HG03432 (cell line): ENCODE results near the gene ZNF141.
"Not testable (repeated sequence)": the region's sequence is repeated elsewhere in the genome, so short reads cannot be mapped to it uniquely, and the experiment has no call there.

Experiments used
- ATAC-seq: cut with Tn5 transposase; IDR thresholded peaks from one replicate; pipeline ENCODE4 v1.9.1; 2021; ENCODE audit warnings: mild to moderate bottlenecking, moderate library complexity; ENCODE audit not compliant: unreplicated experiment

The ZNF141 gene

DNA sequence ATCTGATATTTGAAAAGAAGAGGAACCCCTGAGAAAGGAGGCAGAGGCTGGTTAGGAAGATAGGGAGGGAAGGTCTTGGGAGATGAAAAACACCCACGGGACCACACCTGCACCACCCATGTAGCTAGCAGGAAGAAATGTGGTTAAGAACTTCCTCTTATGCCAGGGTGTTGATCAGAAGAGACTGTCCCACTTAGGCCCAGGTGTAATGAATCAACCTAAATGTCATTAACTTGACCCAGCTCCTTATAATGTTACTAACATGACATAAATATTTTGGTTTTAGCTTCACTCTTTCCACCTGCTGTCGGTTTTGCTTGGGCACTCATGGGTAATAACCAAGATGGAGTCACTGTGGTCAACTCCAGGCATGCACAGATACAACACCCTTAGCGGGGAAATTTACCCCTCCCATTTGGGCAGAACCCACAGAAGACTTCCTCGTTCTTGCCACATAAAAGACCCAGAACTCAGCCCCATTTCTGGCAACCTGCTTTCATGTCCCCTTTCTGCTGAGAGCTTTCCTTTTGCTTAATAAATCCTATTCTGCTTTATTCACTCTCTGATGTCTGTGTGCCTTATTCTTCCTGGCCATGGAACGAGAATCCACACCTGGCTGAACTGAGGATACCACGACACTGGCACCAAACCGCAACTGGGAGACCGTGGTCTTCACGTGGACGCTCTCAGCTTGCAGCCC is 46.8 kb downstream of the ZNF141 start:
- no peak for ATAC-seq

DNA sequence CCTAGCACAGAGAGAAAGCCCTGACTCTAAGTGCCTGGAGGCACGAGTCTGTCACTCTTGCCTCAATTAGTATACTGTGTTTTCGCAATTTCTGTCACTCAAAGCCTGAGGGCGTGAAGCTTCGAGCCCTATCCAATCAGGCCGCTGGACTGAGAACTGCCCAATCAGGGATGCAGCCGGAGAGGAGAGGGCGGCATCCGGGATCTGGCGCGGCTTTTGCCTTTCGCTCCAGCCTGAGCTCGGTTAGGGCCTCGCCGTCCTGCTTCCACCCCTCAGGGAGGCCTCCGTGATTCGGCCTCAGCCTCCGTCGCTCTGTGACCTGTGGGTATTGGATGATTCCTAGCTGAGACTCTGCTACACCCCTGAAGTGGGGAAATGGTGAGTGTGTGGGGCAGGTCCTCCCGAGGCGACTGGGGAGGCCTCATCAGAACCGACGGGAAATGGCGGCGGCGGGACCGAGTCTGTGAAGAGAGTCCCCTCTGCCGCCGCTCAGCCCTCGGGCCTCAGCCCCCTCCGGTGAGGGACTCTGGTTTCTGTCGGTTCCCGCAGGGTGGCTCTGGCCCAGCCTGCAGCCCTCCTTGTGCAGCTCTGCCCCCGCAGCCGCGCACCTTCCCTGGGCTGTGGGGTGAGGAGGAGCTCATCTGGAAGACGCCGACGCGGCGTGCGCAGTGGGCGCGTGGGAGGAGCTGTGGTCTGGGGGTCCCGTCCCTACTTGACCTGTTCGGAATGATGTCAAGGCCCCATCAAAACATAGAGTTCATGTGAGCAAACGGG is 48.5 kb downstream of the ZNF141 start:
- no peak for ATAC-seq

DNA sequence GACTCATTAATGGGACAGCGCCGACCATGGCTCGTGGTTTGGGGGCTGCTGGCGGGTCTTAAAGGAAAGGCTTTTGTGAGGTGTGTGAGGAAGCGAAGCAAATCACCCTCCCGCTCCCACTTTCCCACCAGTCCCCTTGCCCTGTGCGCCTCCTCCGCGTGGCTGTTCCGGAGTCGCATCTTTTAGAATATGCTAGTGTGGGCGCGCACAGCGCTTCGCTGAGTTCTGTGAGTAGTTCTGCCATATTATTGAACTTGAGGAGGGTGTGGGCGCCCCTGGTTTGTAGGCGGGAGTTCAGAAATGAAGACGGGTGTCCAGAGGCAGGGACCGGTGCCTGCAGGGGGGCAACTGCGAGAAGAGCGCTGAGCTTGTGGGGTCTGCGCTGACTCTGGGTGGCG is 49.1 kb downstream of the ZNF141 start:
- ATAC-seq: no peak

DNA sequence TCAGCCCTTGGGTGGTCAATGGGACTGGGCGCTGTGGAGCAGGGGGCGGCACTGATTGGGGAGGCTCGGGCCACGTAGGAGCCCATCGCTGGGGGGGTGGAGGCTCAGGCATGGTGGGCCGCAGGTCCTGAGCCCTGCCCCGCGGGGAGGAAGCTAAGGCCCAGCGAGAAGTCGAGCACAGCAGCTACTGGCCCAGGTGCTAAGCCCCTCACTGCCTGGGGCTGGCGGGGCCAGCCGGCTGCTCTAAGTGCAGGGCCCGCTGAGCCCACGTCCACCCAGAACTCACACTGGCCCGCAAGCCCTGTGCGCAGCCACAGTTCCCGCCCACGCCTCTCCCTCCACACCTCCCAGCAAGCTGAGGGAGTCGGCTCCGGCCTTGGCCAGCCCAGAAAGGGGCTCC is 66.4 kb downstream of the ZNF141 start:
- ATAC-seq: no peak

DNA sequence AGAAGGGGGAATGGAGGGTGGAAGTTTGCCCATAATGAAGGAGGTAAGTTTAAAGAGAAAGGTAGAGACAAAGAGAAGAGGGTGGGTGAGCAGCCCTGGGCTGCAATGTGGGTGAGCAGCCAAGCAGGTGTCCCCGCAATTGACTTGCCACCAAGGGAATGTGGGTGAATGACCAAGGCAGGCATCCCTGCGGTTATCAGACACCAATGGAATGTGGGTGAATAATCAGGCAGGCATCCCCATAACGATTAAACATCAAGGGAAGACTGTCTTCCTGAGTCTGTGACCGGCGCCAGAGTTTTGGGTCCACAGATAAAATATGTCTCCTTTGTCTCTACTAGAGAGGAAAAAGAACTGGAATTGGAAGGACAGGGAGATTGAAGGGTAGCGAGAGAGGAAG is 70.7 kb downstream of the ZNF141 start:
- not testable (repeated sequence) for ATAC-seq

DNA sequence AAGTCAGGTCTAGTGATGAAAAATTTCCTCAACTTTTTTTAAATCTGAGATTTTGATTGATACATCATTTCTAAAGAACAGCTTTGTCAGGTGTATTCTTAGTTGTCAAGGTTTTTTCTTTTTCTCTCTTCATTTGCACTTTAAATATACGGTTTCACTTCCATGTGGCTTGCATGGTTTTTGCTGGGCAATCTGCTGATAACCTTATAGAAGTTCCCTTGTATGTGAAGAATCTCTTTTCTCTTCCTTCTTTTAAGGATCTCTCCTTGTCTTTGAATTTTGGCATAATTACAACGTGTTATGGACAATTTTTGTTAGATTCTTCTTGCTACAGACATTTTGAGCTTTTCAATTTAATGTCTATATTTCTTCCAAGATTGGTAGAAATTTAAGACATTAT is 85.0 kb downstream of the ZNF141 start:
- no peak for ATAC-seq
